Astrocyte (in vitro differentiated cells and primary cell): ENCODE results near the gene JAKMIP2.

Source experiments
- CTCF ChIP-seq: IDR thresholded peaks from 2 replicates; pipeline ENCODE4 v1.5.1; 2011; ENCODE audit warnings: low read depth, mild to moderate bottlenecking, inconsistent platforms, low read length, moderate library complexity; ENCODE audit not compliant: insufficient read depth
- EZH2 ChIP-seq: IDR thresholded peaks from 2 replicates; pipeline ENCODE4 v1.6.1; 2012; ENCODE audit warnings: mild to moderate bottlenecking, low read length, inconsistent platforms; ENCODE audit not compliant: insufficient read depth

GRCh38 chr5:147818290-147818689 is 35.8 kb upstream of the JAKMIP2 start:
- no peak for TF ChIP-seq CTCF
- no peak for TF ChIP-seq EZH2
